Myometrial cell (primary cell): Measurements from ENCODE around the gene CEBPB. TPM values are rescaled to one million over a fixed set of nuclear protein-coding genes. Genes with fewer than 3 reads are reported as not detected.

Experiments used
- total RNA-seq: library from RNA; depleted of rRNA; stranded (reverse); fragments of >200 nt; gene quantifications from 2 replicates; pipeline ENCODE4 v1.2.3, GENCODE V29; 2015

The CEBPB gene
- 45.0 and 52.1 TPM in 2 replicates for total RNA-seq

GRCh38 chr20:50190251-50191064 lies at the start of gene CEBPB:
Gene CEBPB (plus strand): TSS chr20:50190830. CDS start chr20:50191034, 204 bp downstream.

DNA sequence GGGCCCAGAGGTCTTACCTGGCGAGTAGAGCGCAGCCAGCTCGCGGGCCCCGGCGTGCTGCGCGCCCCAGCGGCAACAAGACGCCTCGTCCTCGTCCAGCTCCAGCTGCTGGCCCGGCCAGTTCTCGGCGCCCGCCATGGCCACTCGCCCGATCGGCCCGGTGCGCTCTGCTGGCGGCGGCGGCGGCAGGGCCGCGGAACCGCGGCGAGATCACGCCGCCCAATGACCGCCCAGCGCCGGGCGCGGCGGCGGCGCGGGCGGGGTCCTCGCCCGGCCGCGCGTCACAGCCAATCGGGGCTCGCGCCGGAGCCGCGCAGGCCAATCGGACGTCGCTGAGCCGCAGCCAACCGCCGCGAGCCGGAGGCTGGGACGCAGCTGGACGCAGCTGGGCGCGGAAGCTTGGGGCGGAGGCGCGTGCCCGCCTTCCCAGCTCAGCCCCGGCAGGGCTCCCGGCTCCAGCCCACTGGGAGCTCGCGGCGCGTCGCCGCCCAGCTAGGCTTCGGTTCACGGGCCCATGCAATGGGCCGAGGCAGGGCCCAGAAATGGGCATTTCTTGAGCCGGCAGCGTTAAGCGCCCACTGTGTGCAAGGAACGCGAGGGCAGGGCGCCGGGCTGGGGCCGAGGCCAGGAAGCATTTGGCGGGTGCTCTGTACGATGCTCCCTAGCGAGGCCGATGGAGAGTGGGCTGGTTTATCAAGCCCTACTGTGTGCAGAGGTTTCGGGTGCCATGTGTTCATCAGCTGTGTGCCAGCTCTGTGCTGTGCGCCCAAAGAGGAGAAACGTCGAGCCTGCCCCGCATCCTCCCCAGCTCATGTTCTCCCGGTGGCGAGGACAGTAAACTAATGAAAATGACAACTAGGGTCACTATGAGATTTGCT lies 36.9 kb upstream of the CEBPB start, which contains the start of gene PEDS1:
TSS of gene PEDS1 (minus strand) at position 224 of the 878 bp plus-strand sequence. CDS start at position 138, 86 bp downstream.

Other genes starting within 250 kb of the CEBPB start
- 0.89 and 2.0 TPM in 2 replicates for gene SNAI1, start 207.8 kb upstream of the CEBPB start, total RNA-seq
- gene UBE2V1, start 77.7 kb upstream of the CEBPB start, total RNA-seq, result 55.4 and 65.7 TPM in 2 replicates
- 36.7 and 54.2 TPM in 2 replicates for gene PEDS1, start 37.1 kb upstream of the CEBPB start, total RNA-seq